Activated naive CD8-positive, alpha-beta T cell (primary cell): Measurements from ENCODE around the gene PDP2.

ENCODE experiments used
- H3K27ac Mint-ChIP-seq: one replicate; pipeline ENCODE4 v1.8.0; 2021; ENCODE audit warnings: mixed read lengths
- H3K27me3 Mint-ChIP-seq: one replicate; pipeline ENCODE4 v1.8.0; 2021; ENCODE audit warnings: mixed read lengths
- H3K36me3 Mint-ChIP-seq: one replicate; pipeline ENCODE4 v1.8.0; 2021; ENCODE audit warnings: mixed read lengths
- H3K4me1 Mint-ChIP-seq: one replicate; pipeline ENCODE4 v1.8.0; 2021; ENCODE audit warnings: low read depth, mixed read lengths
- H3K4me3 Mint-ChIP-seq: one replicate; pipeline ENCODE4 v1.8.0; 2021; ENCODE audit warnings: mild to moderate bottlenecking, mixed read lengths
- H3K9me3 Mint-ChIP-seq: one replicate; pipeline ENCODE4 v1.8.0; 2021; ENCODE audit warnings: low read depth, mixed read lengths

PDP2 gene

DNA sequence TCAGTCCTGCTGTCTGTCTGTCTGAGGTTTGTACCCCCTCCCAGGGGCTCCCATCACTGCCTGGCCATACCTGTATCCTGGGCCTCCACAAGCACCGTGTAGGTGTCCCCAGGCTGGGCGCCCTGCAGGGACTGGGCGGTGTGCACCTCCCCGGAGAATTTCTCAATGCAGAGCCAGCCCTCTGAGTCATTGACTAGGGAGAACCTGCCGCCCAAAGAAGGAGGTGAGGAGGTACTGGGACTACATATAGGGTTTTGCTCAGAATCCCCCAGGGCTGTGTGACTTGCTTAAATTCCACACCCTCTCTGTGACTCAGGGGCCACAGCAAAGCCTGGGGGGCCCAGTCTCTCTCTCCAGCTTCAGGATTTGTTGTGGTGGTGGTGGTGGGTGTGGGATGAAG is 30.8 kb downstream of the PDP2 start:
- Mint-ChIP-seq H3K27ac (no peak overlapping the region), H3K27me3 (no peaks in the 10 kb centered on the region), H3K36me3 (no peaks in the 10 kb centered on the region), H3K9me3 (no peaks in the 10 kb centered on the region), H3K4me3 (no peak overlapping the region), H3K4me1 (peaks cover 4% of the 10 kb centered on the region)

DNA sequence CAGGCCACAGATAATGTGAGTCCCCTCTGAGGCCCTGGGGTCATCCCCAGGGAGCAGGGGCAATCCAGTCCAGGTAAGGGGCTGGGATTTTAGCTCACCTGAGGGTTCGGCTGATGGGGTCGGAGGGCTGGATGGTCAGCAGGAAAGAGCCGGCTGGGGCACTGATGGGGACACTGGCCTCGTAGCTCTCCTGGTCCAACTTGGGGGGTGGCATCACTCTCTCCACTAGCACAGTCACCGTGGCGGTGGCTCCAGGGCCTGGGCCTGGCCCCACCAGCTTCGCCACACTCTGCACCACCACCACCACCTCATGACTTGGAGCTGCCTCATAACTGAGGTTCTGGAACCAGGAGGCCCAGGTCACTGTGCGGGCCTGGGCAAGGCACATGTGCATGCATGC is 31.5 kb downstream of the PDP2 start:
- Mint-ChIP-seq H3K27ac (no peak overlapping the region), H3K9me3 (no peaks in the 10 kb centered on the region), H3K36me3 (no peaks in the 10 kb centered on the region), H3K27me3 (no peaks in the 10 kb centered on the region), H3K4me3 (no peak overlapping the region), H3K4me1 (no peaks in the 10 kb centered on the region)

DNA sequence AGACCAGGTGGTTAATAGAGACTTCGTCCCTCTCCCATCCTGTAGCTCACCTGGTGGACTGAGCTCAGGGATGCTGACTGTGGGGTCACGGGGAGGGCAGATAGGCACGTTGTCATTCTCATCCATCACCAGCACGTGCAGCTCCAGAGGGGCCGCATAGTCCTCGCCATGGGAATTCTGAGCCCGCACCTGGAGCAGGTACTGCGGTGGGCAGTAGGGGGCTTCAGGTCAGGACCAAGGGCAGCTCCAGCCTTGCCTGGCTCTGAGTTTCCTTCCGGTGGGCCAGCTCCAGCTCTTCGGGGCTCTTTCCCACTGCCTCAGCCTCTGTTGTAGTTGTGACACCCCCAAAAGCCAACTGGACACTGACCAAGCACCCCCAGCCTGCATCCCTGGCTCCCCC is 32.8 kb downstream of the PDP2 start:
- Mint-ChIP-seq H3K4me1 (no peaks in the 10 kb centered on the region), H3K27ac (no peak overlapping the region), H3K9me3 (no peaks in the 10 kb centered on the region), H3K27me3 (no peaks in the 10 kb centered on the region), H3K36me3 (no peaks in the 10 kb centered on the region), H3K4me3 (no peak overlapping the region)

DNA sequence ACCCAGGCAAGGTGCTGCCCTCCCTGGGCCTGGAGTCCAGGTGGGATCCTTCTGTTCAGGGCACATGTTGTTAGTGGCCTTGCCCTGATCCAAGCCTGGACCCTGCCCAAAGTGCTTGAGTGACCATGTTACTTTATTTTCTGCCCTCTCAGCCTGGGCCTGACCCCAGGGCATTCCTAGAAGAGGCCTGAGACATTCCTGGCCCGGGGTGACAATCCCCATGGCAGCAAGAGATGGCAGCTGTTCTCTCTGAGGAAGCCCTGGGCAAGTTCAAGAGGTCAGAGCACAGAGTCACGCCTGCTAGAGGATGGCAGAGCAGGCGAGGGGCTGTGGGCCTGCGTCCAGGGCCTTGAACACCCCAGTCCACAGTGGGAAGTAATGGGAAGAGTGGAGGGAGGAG is 33.4 kb downstream of the PDP2 start:
- Mint-ChIP-seq H3K27ac (no peak overlapping the region), H3K4me1 (no peaks in the 10 kb centered on the region), H3K9me3 (no peaks in the 10 kb centered on the region), H3K4me3 (no peak overlapping the region), H3K36me3 (no peaks in the 10 kb centered on the region), H3K27me3 (no peaks in the 10 kb centered on the region)

DNA sequence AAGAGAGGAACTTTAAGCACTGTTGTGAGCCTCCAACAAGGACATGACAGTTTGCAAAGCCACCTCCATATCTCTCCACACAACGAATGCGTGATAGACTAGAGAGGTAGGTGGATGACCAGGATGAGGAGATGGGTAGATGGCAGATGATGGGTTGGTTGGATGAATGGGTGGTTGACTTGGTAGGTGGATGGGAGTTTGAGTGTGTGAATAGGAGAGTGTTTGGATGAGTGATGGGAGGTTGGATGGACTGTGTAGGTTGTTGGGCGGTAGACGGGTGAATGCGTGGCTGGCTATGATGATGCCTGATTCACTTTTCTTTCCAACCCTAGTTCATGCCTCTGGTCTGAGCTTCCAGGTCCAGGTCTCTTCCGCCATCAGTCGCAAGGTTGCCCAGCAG is 34.2 kb downstream of the PDP2 start:
- no peak overlapping the region for H3K4me3 Mint-ChIP-seq
- no peaks in the 10 kb centered on the region for H3K4me1 Mint-ChIP-seq
- no peaks in the 10 kb centered on the region for H3K36me3 Mint-ChIP-seq
- H3K27ac Mint-ChIP-seq, result no peak overlapping the region
- no peaks in the 10 kb centered on the region for H3K9me3 Mint-ChIP-seq
- H3K27me3 Mint-ChIP-seq, result peaks cover 3% of the 10 kb centered on the region

DNA sequence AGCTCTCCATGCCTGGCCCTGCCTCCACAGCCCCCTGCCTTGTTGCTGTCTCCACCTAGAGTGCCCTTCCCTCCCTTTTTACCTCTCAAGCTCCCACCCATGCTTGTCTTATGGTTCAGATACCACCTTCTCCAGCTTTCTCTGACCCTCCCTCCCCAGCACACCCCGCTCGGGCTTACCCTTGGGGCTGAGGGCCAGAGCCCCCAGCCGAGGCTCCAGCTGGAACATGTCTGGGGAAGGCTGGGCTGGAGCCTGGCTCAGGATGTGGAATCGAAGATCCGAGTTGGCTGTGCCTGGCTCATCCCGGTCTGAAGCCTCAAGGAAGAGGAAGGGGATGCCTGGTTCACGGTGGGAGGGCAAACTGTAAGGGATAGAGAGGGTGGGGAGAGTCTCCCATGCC is 34.7 kb downstream of the PDP2 start:
- no peaks in the 10 kb centered on the region for H3K4me1 Mint-ChIP-seq
- no peaks in the 10 kb centered on the region for H3K36me3 Mint-ChIP-seq
- H3K27ac Mint-ChIP-seq, result no peak overlapping the region
- peaks cover 3% of the 10 kb centered on the region for H3K27me3 Mint-ChIP-seq
- H3K9me3 Mint-ChIP-seq, result no peaks in the 10 kb centered on the region
- no peak overlapping the region for H3K4me3 Mint-ChIP-seq

DNA sequence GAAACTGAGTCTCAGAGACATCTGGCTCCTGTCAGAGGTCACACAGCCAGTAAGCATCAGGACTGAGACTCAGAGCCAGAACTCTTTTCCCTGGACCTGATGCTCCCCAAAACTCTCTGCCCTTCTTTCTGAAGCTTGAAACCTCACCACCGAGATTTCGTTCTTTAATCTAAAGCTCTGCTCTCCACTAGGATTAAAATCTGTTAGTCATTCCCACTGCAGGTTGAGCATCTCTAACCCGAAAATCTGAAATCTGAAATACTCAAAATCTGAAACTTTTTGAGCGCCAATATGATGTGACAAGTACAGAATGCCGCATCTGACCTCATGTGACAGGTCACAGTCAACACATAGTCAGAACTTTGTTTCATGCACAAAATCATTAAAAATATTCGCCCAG is 36.2 kb downstream of the PDP2 start:
- no peak overlapping the region for H3K27ac Mint-ChIP-seq
- H3K4me3 Mint-ChIP-seq, result no peak overlapping the region
- peaks cover 5% of the 10 kb centered on the region for H3K27me3 Mint-ChIP-seq
- no peaks in the 10 kb centered on the region for H3K9me3 Mint-ChIP-seq
- H3K4me1 Mint-ChIP-seq, result no peaks in the 10 kb centered on the region
- H3K36me3 Mint-ChIP-seq, result no peaks in the 10 kb centered on the region

DNA sequence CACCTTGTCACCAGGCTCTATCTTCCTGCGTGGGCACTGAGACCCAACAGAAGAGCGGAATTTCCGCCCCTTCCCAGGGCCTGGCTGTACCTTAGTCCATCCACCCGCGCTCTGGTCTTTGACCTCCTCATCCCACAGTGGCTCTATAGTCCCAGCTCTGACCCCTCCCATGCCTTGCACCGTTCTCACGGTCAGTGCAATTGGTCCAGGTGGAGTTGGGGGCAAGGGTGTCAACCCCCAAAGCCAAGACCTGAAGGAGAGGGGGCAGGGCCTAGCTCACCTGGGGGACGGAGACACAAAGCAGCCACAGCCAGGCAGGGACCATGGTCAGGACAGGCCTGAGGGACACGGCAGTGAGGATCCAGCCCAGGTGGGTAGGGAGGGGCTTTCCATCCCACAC is 37.4 kb downstream of the PDP2 start:
- H3K9me3 Mint-ChIP-seq, result no peaks in the 10 kb centered on the region
- no peaks in the 10 kb centered on the region for H3K36me3 Mint-ChIP-seq
- H3K27me3 Mint-ChIP-seq, result peaks cover 5% of the 10 kb centered on the region
- H3K4me3 Mint-ChIP-seq, result no peak overlapping the region
- no peak overlapping the region for H3K27ac Mint-ChIP-seq
- no peaks in the 10 kb centered on the region for H3K4me1 Mint-ChIP-seq

DNA sequence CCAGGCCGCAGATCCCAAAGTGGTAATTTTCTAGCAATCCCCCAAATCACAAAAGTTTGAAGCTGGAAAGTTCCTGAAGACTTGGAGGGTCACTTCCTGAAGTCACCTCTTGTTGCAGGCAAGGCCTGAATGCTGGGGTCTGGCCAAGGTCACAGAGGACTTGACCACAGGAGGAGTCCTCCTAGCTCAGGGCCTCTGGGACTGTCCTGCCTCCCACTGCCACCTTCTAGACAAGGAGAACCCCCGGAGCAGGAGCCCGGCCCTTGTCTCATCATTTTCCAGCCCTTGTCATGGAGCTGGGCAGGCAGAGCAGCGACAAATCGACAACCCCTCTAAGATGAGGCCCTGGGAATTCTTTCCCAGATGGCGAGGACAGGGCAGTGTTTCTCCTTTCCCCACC is 38.0 kb downstream of the PDP2 start:
- H3K27ac Mint-ChIP-seq, result no peak overlapping the region
- no peaks in the 10 kb centered on the region for H3K36me3 Mint-ChIP-seq
- no peaks in the 10 kb centered on the region for H3K4me1 Mint-ChIP-seq
- peaks cover 7% of the 10 kb centered on the region for H3K27me3 Mint-ChIP-seq
- H3K4me3 Mint-ChIP-seq, result no peak overlapping the region
- no peaks in the 10 kb centered on the region for H3K9me3 Mint-ChIP-seq

DNA sequence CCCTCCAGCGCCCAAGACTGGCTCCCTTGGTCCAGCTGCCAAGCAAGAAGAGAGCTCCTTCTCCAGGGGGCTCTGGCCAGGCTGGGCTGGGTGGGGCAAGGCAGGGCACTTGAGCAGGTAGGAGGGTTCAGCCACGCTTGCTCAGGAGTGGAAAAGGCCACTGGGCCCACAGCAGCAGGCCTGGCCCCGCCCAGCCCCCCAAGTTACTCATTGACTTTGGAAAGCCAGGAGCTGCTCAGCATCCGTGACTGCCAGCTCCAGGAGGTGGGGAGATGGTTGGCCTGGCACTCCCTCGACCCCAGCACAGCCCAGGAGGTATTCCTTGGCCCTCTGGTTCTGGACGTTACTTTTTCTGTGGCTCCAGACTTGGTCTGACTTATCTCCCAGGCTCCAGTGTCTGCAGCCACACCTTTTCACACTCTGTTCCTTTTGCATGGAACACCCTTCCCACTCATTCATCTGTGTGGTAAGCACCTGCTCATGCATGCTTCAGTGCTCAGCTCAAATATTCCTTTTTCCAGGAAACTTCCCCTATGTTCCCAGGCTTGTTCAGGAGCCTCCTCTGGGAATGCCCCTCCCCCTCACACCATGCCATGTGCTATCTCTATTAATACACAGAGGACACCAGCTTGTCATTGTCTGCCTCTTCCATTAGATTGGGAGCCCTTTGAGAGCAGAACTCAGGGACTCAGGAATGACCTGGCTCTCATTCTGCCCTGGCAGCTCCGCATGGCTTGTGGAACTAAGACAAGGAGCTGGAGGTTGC is 38.7 kb downstream of the PDP2 start, which contains the start of gene CDH16:
TSS of gene CDH16 (minus strand) at position 83 of the 766 bp plus-strand sequence. CDS start 820 bp downstream, outside the sequence.
- no peaks in the 10 kb centered on the region for H3K4me1 Mint-ChIP-seq
- H3K9me3 Mint-ChIP-seq, result no peaks in the 10 kb centered on the region
- no peaks in the 10 kb centered on the region for H3K36me3 Mint-ChIP-seq
- peaks cover 12% of the 10 kb centered on the region for H3K27me3 Mint-ChIP-seq
- no peak within 1 kb of the TSS for H3K4me3 Mint-ChIP-seq
- no peak within 1 kb of the TSS for H3K27ac Mint-ChIP-seq

DNA sequence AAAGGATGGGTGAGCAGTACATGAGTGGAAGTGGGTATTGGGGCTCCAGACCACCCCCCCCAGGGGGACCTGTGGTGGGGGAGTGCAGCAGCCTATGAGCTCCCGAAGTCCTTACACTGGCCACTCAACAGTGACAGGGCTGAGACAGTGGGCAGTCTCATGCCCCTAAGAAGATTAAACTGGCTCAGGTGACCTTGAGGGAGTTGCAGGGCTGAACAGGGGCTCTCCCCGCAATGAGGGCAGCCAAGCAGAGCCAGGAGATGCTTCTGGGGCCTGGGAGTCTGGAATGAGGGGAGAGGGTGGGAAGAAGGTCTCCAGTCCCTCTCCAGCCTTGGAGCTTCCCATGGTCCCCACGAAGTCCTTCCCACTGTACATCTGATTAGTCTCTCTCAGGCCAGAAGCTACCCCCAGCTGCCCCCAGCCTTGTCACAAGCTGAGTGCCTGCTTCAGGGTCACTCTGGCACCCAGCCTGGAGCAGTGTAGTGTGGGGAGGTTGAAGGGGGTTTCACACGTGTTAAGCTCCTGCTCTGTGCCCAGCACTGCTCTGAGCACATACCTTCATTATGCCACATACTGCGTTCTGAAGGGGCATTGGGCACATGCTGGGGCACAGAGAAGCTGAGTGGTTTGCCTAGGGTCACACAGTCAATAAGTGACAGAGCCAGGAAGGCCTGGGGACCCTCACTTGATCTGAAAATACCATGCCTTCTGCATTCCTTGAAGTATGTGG is 39.4 kb downstream of the PDP2 start:
- H3K9me3 Mint-ChIP-seq, result no peaks in the 10 kb centered on the region
- H3K36me3 Mint-ChIP-seq, result no peaks in the 10 kb centered on the region
- H3K4me1 Mint-ChIP-seq, result no peaks in the 10 kb centered on the region
- no peak overlapping the region for H3K27ac Mint-ChIP-seq
- H3K27me3 Mint-ChIP-seq, result peaks cover 12% of the 10 kb centered on the region
- H3K4me3 Mint-ChIP-seq, result no peak overlapping the region

DNA sequence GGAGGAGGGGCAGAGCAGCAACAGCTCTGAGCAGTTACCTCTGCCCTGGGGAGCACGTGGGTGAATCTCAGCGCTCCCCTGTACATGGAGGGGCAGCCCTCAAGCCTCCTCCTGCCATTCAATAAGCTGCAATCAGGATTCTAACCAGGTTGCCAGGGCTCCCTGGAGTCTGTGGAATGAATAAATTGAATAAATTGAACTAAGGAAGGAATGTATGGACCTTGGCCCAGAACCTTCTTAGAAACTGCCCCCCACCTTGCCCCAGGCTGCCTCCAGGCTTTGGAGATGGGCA is 39.9 kb downstream of the PDP2 start:
- Mint-ChIP-seq H3K36me3 (no peaks in the 10 kb centered on the region), H3K27ac (no peak overlapping the region), H3K4me3 (no peak overlapping the region), H3K27me3 (peaks cover 12% of the 10 kb centered on the region), H3K9me3 (no peaks in the 10 kb centered on the region), H3K4me1 (peaks cover under 1% of the 10 kb centered on the region)

DNA sequence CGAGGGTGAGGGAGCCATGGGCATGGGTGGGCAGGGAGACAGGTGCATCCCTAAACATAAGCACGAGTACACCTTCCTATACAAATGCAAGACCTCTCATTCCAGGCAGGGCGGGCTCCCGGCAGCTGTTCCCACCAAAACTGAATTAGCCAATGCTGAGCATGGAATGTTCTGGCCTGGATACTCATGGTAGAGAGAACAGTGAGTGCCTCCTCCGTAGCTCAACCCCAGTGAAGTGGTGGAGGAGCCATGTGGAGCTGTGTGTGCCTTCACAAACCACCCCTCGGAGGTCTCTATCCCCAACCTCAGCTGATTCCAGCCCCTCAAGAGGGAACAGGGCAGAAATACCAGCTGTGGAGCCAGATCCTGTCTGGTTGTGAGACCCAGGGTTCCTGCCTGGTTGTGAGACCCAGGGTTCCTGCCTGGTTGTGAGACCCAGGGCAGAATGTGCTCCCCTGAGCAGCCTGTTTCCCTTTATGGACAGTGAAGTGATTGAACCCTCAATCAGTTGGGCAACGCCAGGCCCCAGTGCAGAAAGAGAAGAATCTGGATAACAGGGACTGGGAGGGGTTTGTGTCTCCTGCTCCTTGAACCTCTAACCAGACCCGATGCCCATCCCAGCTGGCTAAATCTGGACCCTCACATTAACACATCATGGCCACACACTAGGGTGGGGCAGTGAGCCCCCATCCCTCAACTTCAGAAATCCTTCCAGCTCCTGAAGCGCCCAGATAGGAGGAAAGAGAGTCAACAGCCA is 40.8 kb downstream of the PDP2 start:
- peaks cover 12% of the 10 kb centered on the region for H3K27me3 Mint-ChIP-seq
- no peaks in the 10 kb centered on the region for H3K9me3 Mint-ChIP-seq
- peaks cover 3% of the 10 kb centered on the region for H3K4me1 Mint-ChIP-seq
- H3K4me3 Mint-ChIP-seq, result no peak overlapping the region
- H3K27ac Mint-ChIP-seq, result no peak overlapping the region
- no peaks in the 10 kb centered on the region for H3K36me3 Mint-ChIP-seq

DNA sequence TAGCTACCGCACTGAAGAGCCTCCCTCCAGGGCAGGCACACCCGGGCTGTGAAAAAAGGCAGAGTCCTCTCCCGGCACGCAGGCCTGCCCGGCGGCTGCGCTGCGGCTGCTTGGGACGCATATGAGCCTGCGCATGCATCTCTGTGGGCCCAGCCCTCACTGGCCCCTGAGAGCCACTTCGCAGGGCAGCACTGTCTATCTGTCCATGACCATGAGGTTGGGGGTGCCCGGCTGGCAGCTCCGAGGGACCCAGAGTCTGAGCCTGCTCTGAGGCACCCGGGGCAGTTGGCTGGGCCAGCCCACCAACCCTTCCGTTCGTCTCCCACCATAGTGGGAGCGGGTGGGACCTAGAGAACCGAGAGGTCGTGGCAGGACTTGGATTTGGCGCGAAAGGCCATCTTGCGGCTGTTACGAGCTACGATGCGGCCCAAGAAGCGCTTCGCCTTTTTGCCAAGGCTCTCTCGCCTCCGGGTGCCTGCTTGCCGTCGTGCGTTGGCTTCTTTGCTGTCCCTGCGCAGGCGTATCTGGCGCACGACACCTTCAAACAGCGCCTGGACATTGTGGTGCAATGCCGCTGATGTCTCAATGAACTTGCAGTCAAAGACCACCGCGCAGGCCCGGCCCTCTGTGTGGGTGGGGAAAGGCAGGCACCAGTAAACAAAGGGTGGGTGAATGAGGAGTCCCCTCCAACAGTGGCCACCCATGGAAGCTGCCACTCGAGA is 41.6 kb downstream of the PDP2 start:
- no peaks in the 10 kb centered on the region for H3K36me3 Mint-ChIP-seq
- H3K4me1 Mint-ChIP-seq, result peaks cover 3% of the 10 kb centered on the region
- H3K27ac Mint-ChIP-seq, result no peak overlapping the region
- H3K4me3 Mint-ChIP-seq, result no peak overlapping the region
- no peaks in the 10 kb centered on the region for H3K9me3 Mint-ChIP-seq
- H3K27me3 Mint-ChIP-seq, result peaks cover 12% of the 10 kb centered on the region

DNA sequence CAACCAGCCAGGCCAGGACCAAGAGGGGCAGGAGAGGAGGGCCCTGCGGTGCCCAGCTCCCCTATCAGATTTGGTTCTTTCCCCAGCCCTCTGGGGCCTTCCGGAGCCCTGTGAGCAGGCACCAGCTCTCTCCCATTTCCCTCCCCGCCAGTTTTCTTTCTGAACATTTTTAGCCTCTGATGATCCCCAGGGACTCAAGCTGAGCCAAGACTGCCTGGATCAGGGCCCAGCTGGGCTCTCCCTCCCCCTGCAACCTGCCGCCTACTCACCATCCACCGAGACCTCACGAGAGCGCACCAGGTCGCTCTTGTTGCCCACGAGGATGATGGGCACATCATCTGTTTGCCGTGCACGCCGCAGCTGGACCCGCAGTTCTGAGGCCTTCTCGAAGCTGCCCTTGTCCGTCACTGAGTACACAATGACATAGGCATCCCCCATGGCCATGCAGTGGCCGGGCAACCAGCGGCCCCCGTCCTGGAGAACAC is 43.0 kb downstream of the PDP2 start:
- H3K27me3 Mint-ChIP-seq, result peaks cover 12% of the 10 kb centered on the region
- H3K4me1 Mint-ChIP-seq, result peaks cover 3% of the 10 kb centered on the region
- H3K4me3 Mint-ChIP-seq, result no peak overlapping the region
- H3K36me3 Mint-ChIP-seq, result no peaks in the 10 kb centered on the region
- H3K27ac Mint-ChIP-seq, result no peak overlapping the region
- no peaks in the 10 kb centered on the region for H3K9me3 Mint-ChIP-seq
